GM10266 (cell line): ENCODE data around the gene GJA4.

Experiments
- DNase-seq: peaks from one replicate; pipeline ENCODE4 v3.0.0; 2012; ENCODE audit errors: extremely low spot score
- TF ChIP-seq, protein P1 (sequence below): IDR thresholded peaks from 2 replicates; pipeline ENCODE4 v1.5.1; 2012; ENCODE audit warnings: mild to moderate bottlenecking, low read depth; ENCODE audit not compliant: control insufficient read depth, insufficient read depth; ENCODE audit errors: missing control alignments

GJA4 gene

DNA sequence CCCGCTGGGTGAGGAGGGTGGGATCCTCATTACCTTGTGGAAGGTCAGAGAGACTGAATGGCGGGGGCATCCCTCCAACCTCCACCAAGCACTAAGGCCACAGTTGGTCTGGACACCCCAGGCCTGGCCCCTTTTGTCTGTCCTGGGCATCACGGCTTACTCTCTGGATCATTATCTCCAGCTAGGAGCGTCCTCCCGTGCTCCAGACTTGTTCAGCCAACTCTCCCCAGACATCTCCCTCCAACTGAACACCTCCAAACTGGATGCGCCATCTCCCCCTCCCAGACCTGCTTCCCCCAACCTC is 45.2 kb upstream of the GJA4 start:
- no peak for DNase-seq
- TF ChIP-seq, protein P1, sequence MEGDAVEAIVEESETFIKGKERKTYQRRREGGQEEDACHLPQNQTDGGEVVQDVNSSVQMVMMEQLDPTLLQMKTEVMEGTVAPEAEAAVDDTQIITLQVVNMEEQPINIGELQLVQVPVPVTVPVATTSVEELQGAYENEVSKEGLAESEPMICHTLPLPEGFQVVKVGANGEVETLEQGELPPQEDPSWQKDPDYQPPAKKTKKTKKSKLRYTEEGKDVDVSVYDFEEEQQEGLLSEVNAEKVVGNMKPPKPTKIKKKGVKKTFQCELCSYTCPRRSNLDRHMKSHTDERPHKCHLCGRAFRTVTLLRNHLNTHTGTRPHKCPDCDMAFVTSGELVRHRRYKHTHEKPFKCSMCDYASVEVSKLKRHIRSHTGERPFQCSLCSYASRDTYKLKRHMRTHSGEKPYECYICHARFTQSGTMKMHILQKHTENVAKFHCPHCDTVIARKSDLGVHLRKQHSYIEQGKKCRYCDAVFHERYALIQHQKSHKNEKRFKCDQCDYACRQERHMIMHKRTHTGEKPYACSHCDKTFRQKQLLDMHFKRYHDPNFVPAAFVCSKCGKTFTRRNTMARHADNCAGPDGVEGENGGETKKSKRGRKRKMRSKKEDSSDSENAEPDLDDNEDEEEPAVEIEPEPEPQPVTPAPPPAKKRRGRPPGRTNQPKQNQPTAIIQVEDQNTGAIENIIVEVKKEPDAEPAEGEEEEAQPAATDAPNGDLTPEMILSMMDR: no peak

- DNase-seq: no peak
Measured at GRCh38 chr1:34749992-34750391, 42.8 kb upstream of the GJA4 start.

DNA sequence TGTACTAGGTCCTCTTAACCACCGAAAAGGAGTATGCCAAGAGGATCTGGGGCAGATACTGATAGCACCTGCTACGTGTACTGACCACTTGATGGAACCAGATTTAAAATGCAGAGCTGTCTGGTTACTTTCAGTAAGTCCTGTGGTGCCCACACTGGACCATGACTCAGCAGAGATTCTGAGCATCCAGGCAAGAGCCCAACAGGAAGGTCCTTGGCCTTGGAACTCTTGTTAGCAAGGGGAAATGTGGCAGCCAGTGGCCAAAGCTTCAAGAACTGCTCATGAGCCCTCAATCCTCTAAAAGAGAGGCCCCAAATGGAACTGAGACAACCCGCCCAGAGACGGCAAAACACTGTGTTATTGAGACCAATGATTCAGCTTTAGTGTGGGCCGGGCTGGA is 42.2 kb upstream of the GJA4 start:
- no peak for DNase-seq
- TF ChIP-seq, protein P1: no peak

More at GRCh38 chr1:34749992-34750391, 42.8 kb upstream of the GJA4 start:
- TF ChIP-seq, protein P1: no peak

GRCh38 chr1:34753163-34753562 is 39.6 kb upstream of the GJA4 start:
- TF ChIP-seq, protein P1: no peak
- no peak for DNase-seq

DNA sequence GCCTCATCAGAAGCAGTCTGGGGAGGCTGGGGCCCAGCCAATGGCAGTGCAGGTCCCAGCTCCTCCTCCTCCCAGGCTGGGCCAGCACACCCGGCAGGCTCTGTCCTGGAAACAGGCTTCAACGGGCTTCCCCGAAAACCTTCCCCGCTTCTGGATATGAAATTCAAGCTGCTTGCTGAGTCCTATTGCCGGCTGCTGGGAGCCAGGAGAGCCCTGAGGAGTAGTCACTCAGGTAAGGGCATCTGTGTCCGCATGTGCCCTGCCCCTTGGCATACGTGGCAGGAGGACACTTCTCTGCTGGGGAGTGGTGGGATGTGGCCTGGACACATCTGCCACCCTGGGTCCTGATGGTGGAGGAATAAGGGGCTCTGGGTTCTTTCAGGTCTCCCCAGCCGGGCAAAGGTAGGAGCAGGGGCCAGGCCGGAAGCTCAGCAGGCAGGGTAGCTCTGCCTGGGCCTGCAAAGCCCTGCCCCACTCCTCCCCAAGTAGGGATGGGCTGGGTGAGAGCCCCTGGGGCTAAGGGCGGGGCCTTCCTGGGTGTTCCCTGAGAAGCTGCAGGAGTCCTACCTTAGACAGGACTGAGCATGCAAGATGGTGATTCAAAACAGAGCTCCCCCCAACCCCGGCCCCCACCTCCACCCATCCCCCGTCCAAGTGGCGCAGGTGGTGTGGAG is 37.7 kb upstream of the GJA4 start, which contains the start of gene GJB5:
TSS of gene GJB5 (plus strand) at position 84 of the 674 bp plus-strand sequence. CDS start 2,284 bp downstream, outside the sequence.
- DNase-seq: no peak
- TF ChIP-seq, protein P1: no peak

DNA sequence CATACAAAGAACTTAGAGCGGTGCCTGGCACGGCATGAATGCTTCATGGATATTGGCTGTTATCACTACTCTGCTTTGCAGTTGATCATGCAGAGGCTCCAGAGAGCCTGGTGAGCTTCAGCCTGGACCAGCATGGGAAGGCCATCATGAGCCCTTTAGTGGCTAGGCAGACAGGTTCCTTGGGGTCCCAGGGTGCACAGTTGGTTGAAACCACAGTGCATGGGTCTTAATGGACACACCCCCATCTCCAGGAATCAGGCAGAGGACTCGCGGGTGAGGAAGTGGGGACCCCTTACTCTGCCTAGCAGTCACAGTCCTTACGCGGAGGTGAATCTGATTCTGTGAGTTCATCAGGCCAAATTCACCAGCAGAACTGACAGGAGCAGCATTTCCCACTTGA is 36.8 kb upstream of the GJA4 start:
- TF ChIP-seq, protein P1: no peak

DNA sequence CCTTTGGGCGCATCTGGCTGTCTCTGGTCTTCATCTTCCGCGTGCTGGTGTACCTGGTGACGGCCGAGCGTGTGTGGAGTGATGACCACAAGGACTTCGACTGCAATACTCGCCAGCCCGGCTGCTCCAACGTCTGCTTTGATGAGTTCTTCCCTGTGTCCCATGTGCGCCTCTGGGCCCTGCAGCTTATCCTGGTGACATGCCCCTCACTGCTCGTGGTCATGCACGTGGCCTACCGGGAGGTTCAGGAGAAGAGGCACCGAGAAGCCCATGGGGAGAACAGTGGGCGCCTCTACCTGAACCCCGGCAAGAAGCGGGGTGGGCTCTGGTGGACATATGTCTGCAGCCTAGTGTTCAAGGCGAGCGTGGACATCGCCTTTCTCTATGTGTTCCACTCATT is 35.4 kb upstream of the GJA4 start:
- DNase-seq: no peak
- TF ChIP-seq, protein P1: no peak

More for the DNA sequence above, 36.8 kb upstream of the GJA4 start:
- DNase-seq: no peak
